ENCODE results near the gene COL7A1.
A peak's percentile ranks its signal among the peaks of the same experiment; 100 is the strongest.

Gene COL7A1

DNA sequence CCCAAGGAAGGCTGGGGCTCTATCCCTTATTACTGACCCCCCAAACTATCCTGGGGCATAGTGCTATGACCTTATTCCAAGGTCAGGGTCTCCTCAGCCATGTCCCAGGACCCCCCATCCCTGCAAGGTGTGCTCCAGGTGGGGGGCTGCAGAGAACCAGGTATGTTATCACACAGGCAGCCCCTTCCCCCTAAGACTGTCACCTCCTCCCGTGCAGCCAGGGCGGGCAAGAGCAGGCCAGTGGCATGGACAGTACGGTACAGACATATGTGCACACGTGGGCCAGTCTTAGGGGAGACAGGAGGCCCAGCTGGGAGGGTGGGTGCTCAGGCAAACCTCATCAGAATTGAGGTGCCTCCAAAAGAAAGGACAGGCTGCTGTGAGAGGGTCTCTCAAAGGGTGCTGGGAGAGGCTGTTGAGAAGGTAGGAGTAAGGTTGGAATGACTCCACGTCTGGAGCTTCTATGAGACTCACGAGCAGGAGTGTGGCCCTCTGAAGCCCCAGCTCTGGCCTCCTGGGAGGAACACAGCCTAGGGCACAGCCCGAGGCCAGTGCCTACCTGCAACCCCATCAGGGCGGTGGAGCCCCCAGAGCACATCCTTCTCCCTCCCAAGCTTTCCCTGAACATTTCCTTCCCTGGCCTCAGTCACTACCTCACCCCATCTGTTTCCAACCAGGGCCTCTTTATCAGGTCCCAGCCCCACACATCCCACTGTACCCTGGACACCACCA, 1.7 kb upstream of the COL7A1 start:
- peaks cover 17 to 46% (median 31%) of the 10 kb centered on the region in 4 experiments for H3K36me3 ChIP-seq (ENCODE audit: control insufficient read depth in 4 of 4, insufficient read depth in 4 of 4, low read length in 3 of 4)
- POLR2A ChIA-PET, result interaction anchor here (0.6 kb wide), 1 partner anchor 309 kb away, joined by 3 read pairs; no protein-coding TSS in a partner anchor
- CTCF ChIA-PET, result no interaction called here
- 80% methylated on average over 5 of the region's 8 CpGs for WGBS (ENCODE audit: insufficient coverage)
- DNase-seq, result no peak
- peaks cover 0 to 12% (median 4%) of the 10 kb centered on the region in 4 experiments for H3K4me1 ChIP-seq (ENCODE audit: control extremely low read depth in 1 of 4, control insufficient read depth in 4 of 4, insufficient read depth in 4 of 4, low read length in 3 of 4)
- no peak overlapping the region for H3K27ac ChIP-seq (ENCODE audit: insufficient read depth in 1 of 2, low read depth in 1 of 2, low read length in 2 of 2, poor library complexity in 1 of 2, severe bottlenecking in 2 of 2)
- peaks cover 0 to 42% (median 18%) of the 10 kb centered on the region in 5 experiments for H3K27me3 ChIP-seq (replicated peaks in 2 of 5; ENCODE audit: control insufficient read depth in 4 of 5, insufficient read depth in 5 of 5, low read length in 4 of 5)
- H3K9me3 ChIP-seq (ENCODE audit: control extremely low read depth in 1 of 5, control insufficient read depth in 4 of 5, insufficient read depth in 2 of 5, low read depth in 1 of 5, low read length in 4 of 5), result no peaks in the 10 kb centered on the region
- H3K4me3 ChIP-seq (ENCODE audit: control insufficient read depth in 1 of 7, extremely low read depth in 1 of 7, insufficient read depth in 4 of 7, low read depth in 2 of 7, low read length in 6 of 7), result no peak overlapping the region

DNA sequence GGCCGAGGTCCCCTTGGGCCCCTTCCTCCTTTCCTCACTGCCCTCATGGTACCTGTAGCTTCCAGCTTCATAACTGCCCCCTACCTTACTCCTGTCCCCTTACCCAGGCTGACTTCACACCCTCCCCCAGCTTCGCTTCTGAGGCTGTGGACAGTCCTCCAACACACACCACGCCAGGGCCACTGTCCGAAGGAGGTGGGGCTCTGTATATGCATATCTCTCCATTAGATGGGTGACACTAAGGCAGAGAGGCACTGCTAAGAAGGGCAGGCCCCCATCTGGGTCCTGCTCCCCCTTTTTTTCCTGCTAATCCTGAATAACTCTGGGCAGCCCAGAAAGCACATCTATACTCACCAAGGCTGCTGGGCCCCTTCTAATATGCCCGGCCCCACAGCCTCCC, 1.0 kb upstream of the COL7A1 start:
- H3K9me3 ChIP-seq (ENCODE audit: control extremely low read depth in 1 of 5, control insufficient read depth in 4 of 5, insufficient read depth in 2 of 5, low read depth in 1 of 5, low read length in 4 of 5), result no peaks in the 10 kb centered on the region
- WGBS (ENCODE audit: insufficient coverage), result 77% methylated on average over 3 of the region's 5 CpGs
- peaks cover 12 to 40% (median 25%) of the 10 kb centered on the region in 4 experiments for H3K36me3 ChIP-seq (ENCODE audit: control insufficient read depth in 4 of 4, insufficient read depth in 4 of 4, low read length in 3 of 4)
- H3K4me1 ChIP-seq (ENCODE audit: control extremely low read depth in 1 of 4, control insufficient read depth in 4 of 4, insufficient read depth in 4 of 4, low read length in 3 of 4), result peaks cover 0 to 12% (median 4%) of the 10 kb centered on the region in 4 experiments
- H3K27ac ChIP-seq (ENCODE audit: insufficient read depth in 1 of 2, low read depth in 1 of 2, low read length in 2 of 2, poor library complexity in 1 of 2, severe bottlenecking in 2 of 2), result no peak overlapping the region
- no peak overlapping the region for H3K4me3 ChIP-seq (ENCODE audit: control insufficient read depth in 1 of 7, extremely low read depth in 1 of 7, insufficient read depth in 4 of 7, low read depth in 2 of 7, low read length in 6 of 7)
- no peak for DNase-seq
- H3K27me3 ChIP-seq (replicated peaks in 2 of 5; ENCODE audit: control insufficient read depth in 4 of 5, insufficient read depth in 5 of 5, low read length in 4 of 5), result peaks cover 0 to 42% (median 18%) of the 10 kb centered on the region in 5 experiments
- ChIA-PET CTCF (interaction anchor here (0.6 kb wide), 1 partner anchor 1175 kb away, joined by 3 read pairs; no protein-coding TSS in a partner anchor), POLR2A (no interaction called here)

- H3K27ac ChIP-seq (ENCODE audit: insufficient read depth in 1 of 2, low read depth in 1 of 2, low read length in 2 of 2, poor library complexity in 1 of 2, severe bottlenecking in 2 of 2), result no peak overlapping the region
- CTCF ChIA-PET, result interaction anchor here (0.6 kb wide), 2 partner anchors 249 to 1175 kb away, joined by 3 read pairs; no protein-coding TSS in a partner anchor
These were observed 495 bp upstream of the COL7A1 start for GRCh38 chr3:48595526-48596121.

GRCh38 chr3:48594417-48595049, 596 bp downstream of the COL7A1 start:
- WGBS (ENCODE audit: insufficient coverage), result 38% methylated on average over 34 of the region's 39 CpGs

More at GRCh38 chr3:48595526-48596121, 495 bp upstream of the COL7A1 start:
- Histone ChIP-seq H3K9me3 (ENCODE audit: control extremely low read depth in 1 of 5, control insufficient read depth in 4 of 5, insufficient read depth in 2 of 5, low read depth in 1 of 5, low read length in 4 of 5) (no peaks in the 10 kb centered on the region), H3K27me3 (replicated peaks in 2 of 5; ENCODE audit: control insufficient read depth in 4 of 5, insufficient read depth in 5 of 5, low read length in 4 of 5) (peaks cover 0 to 42% (median 18%) of the 10 kb centered on the region in 5 experiments), H3K4me3 (ENCODE audit: control insufficient read depth in 1 of 7, extremely low read depth in 1 of 7, insufficient read depth in 4 of 7, low read depth in 2 of 7, low read length in 6 of 7) (no peak overlapping the region), H3K4me1 (ENCODE audit: control extremely low read depth in 1 of 4, control insufficient read depth in 4 of 4, insufficient read depth in 4 of 4, low read length in 3 of 4) (peaks cover 0 to 12% (median 4%) of the 10 kb centered on the region in 4 experiments), H3K36me3 (ENCODE audit: control insufficient read depth in 4 of 4, insufficient read depth in 4 of 4, low read length in 3 of 4) (peaks cover 9 to 34% (median 22%) of the 10 kb centered on the region in 4 experiments)
- 61% methylated on average over 9 of the region's 10 CpGs for WGBS (ENCODE audit: insufficient coverage)
- POLR2A ChIA-PET, result no interaction called here
- DNase-seq, result peak in 2 of 3 donors; percentile 37 to 48

DNA sequence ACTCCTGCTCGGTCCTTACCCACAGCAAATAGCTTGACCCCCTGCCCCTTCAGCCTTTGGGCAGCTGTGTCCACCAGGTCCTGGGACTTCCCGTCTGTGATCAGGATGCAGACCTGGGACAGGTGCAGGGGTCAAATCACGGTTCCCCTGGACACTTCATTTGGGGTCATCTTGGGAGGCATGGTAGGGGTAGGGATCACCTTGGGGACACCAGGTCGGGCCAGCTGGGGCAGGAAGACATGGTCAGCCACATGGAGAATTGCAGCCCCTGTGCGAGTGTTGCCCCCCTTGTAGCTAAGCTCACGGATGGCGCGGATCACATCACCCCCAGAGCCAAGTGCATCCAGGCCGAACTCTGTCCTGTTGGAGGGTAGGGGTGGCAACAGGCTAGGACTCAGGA, 1.8 kb downstream of the COL7A1 start:
- WGBS (ENCODE audit: insufficient coverage), result 98% methylated on average over 6 of the region's 9 CpGs
- Histone ChIP-seq H3K9me3 (ENCODE audit: control extremely low read depth in 1 of 5, control insufficient read depth in 4 of 5, insufficient read depth in 2 of 5, low read depth in 1 of 5, low read length in 4 of 5) (no peaks in the 10 kb centered on the region), H3K27ac (ENCODE audit: insufficient read depth in 1 of 2, low read depth in 1 of 2, low read length in 2 of 2, poor library complexity in 1 of 2, severe bottlenecking in 2 of 2) (no peak overlapping the region), H3K27me3 (replicated peaks in 2 of 5; ENCODE audit: control insufficient read depth in 4 of 5, insufficient read depth in 5 of 5, low read length in 4 of 5) (peaks cover 0 to 64% (median 18%) of the 10 kb centered on the region in 5 experiments), H3K36me3 (ENCODE audit: control insufficient read depth in 4 of 4, insufficient read depth in 4 of 4, low read length in 3 of 4) (peaks cover 0 to 11% (median 7%) of the 10 kb centered on the region in 4 experiments), H3K4me3 (ENCODE audit: control insufficient read depth in 1 of 7, extremely low read depth in 1 of 7, insufficient read depth in 4 of 7, low read depth in 2 of 7, low read length in 6 of 7) (no peak overlapping the region), H3K4me1 (ENCODE audit: control extremely low read depth in 1 of 4, control insufficient read depth in 4 of 4, insufficient read depth in 4 of 4, low read length in 3 of 4) (peaks cover 0 to 12% (median 4%) of the 10 kb centered on the region in 4 experiments)
- CTCF ChIA-PET, result interaction anchor here (1.0 to 1.1 kb wide), 2 partner anchors 42 to 346 kb away, joined by 3 read pairs; partner anchors contain the start of gene SLC26A6
- DNase-seq, result no peak
- POLR2A ChIA-PET, result interaction anchor here (1.1 kb wide), 1 partner anchor 16 kb away, joined by 3 read pairs; the partner anchor contains the start of gene UQCRC1

More at GRCh38 chr3:48594417-48595049, 596 bp downstream of the COL7A1 start:
- POLR2A ChIA-PET, result no interaction called here
- H3K4me1 ChIP-seq (ENCODE audit: control extremely low read depth in 1 of 4, control insufficient read depth in 4 of 4, insufficient read depth in 4 of 4, low read length in 3 of 4), result peaks cover 0 to 12% (median 4%) of the 10 kb centered on the region in 4 experiments
- no peaks in the 10 kb centered on the region for H3K9me3 ChIP-seq (ENCODE audit: control extremely low read depth in 1 of 5, control insufficient read depth in 4 of 5, insufficient read depth in 2 of 5, low read depth in 1 of 5, low read length in 4 of 5)
- CTCF ChIA-PET, result no interaction called here
- peak in 1 of 3 donors; percentile 14 for DNase-seq
- H3K4me3 ChIP-seq (ENCODE audit: control insufficient read depth in 1 of 7, extremely low read depth in 1 of 7, insufficient read depth in 4 of 7, low read depth in 2 of 7, low read length in 6 of 7), result peak overlapping the region in 3 of 7 experiments; percentile 24 to 45 (median 43)
- peaks cover 0 to 53% (median 18%) of the 10 kb centered on the region in 5 experiments for H3K27me3 ChIP-seq (replicated peaks in 2 of 5; ENCODE audit: control insufficient read depth in 4 of 5, insufficient read depth in 5 of 5, low read length in 4 of 5)
- H3K27ac ChIP-seq (ENCODE audit: insufficient read depth in 1 of 2, low read depth in 1 of 2, low read length in 2 of 2, poor library complexity in 1 of 2, severe bottlenecking in 2 of 2), result no peak overlapping the region
- peaks cover 2 to 23% (median 16%) of the 10 kb centered on the region in 4 experiments for H3K36me3 ChIP-seq (ENCODE audit: control insufficient read depth in 4 of 4, insufficient read depth in 4 of 4, low read length in 3 of 4)

DNA sequence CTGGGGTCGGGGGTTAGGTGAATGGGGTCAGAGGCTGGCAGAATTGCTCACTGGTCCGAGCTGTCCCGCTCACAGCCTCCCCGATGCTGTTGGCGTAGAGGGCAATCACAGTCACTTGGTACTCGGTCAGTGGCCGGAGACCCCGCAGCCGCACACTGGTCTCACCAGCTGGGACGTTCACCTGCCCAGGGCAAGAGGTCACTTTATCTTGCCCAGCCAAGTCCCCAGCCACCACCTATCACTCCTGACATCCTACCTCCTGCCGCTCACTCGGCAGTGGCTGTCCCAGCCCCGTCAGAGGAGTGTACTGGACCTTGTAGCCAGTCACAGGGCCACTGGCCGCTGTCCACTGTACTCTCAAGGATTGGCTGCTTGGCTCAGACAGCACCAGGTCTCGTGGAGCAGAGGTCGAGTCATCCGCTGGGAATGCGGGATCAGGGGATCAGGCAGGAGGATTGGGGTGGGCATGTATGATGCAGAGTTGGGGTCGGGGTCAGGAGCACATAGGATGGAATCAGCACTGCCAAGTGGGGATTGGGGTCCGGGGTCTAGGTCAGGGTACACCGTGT, 2.5 kb downstream of the COL7A1 start:
- Histone ChIP-seq H3K27ac (ENCODE audit: insufficient read depth in 1 of 2, low read depth in 1 of 2, low read length in 2 of 2, poor library complexity in 1 of 2, severe bottlenecking in 2 of 2) (no peak overlapping the region), H3K4me1 (ENCODE audit: control extremely low read depth in 1 of 4, control insufficient read depth in 4 of 4, insufficient read depth in 4 of 4, low read length in 3 of 4) (peaks cover 0 to 12% (median 4%) of the 10 kb centered on the region in 4 experiments), H3K4me3 (ENCODE audit: control insufficient read depth in 1 of 7, extremely low read depth in 1 of 7, insufficient read depth in 4 of 7, low read depth in 2 of 7, low read length in 6 of 7) (no peak overlapping the region), H3K36me3 (ENCODE audit: control insufficient read depth in 4 of 4, insufficient read depth in 4 of 4, low read length in 3 of 4) (peaks cover 0 to 5% (median 2%) of the 10 kb centered on the region in 4 experiments), H3K27me3 (replicated peaks in 2 of 5; ENCODE audit: control insufficient read depth in 4 of 5, insufficient read depth in 5 of 5, low read length in 4 of 5) (peaks cover 0 to 64% (median 18%) of the 10 kb centered on the region in 5 experiments), H3K9me3 (ENCODE audit: control extremely low read depth in 1 of 5, control insufficient read depth in 4 of 5, insufficient read depth in 2 of 5, low read depth in 1 of 5, low read length in 4 of 5) (no peaks in the 10 kb centered on the region)
- ChIA-PET POLR2A (interaction anchor here (1.1 kb wide), 1 partner anchor 17 kb away, joined by 3 read pairs; the partner anchor contains the start of gene UQCRC1), CTCF (interaction anchor here (1.0 to 1.1 kb wide), 2 partner anchors 43 to 345 kb away, joined by 3 read pairs; partner anchors contain the start of gene SLC26A6)
- DNase-seq, result no peak
- WGBS (ENCODE audit: insufficient coverage), result 92% methylated on average over 20 of the region's 21 CpGs

Measured in common myeloid progenitor, CD34-positive (primary cell).